Uterus (tissue), 2 donors: ENCODE results near the gene TWIST1.

Experiments used
- CTCF ChIP-seq, 4 experiments: fragments of 200-600 bp in 2 of 4; fragments of 450-650 bp in 2 of 4; sonication (generic) in 2 of 4; IDR thresholded peaks; one replicate each; pipeline ENCODE4 v1.5.1; 2016 to 2019; ENCODE audit warnings: antibody characterized with exemption in 4 of 4, mild to moderate bottlenecking in 2 of 4, moderate library complexity in 1 of 4
- POLR2A ChIP-seq, 2 donors: fragments of 450-650 bp; IDR thresholded peaks; one replicate each; pipeline ENCODE4 v1.6.1; 2016; ENCODE audit warnings: antibody characterized with exemption in 2 of 2, mild to moderate bottlenecking in 1 of 2, moderate library complexity in 1 of 2

GRCh38 chr7:19109000-19109946 lies 8.2 kb downstream of the TWIST1 start:
- TF ChIP-seq POLR2A (IDR thresholded peaks at IDR 0.05): no peak
- TF ChIP-seq CTCF (IDR thresholded peaks at IDR 0.05): no peak
